CD4-positive, CD25-positive, alpha-beta regulatory T cell (primary cell): ENCODE data around the gene PDE6H. TPM values are rescaled to one million over a fixed set of nuclear protein-coding genes. Genes with fewer than 3 reads are reported as not detected.
A peak's percentile ranks its signal among the peaks of the same experiment; 100 is the strongest.

Source experiments
- ATAC-seq, 2 donors: fragments of 150-1000 bp; cut with Tn5 transposase; one replicate each; pipeline ENCODE4 v1.10.0; 2021; ENCODE audit warnings: low read depth in 2 of 2, moderate number of reproducible peaks in 2 of 2, moderate library complexity in 1 of 2
- DNase-seq, 3 donors: peaks; one replicate each; pipeline versions ENCODE4 v3.0.0 to v3.0.0-alpha.2; 2012 to 2022; ENCODE audit warnings: mixed read lengths in 1 of 3
- H3K27ac ChIP-seq: one replicate; pipeline ENCODE4 v1.7.0; 2013; ENCODE audit warnings: mild to moderate bottlenecking, low read length; ENCODE audit not compliant: insufficient read depth, poor library complexity, severe bottlenecking
- H3K27me3 ChIP-seq: one replicate; pipeline ENCODE4 v1.7.0; 2013; ENCODE audit warnings: low read length; ENCODE audit not compliant: control insufficient read depth, insufficient read depth
- H3K36me3 ChIP-seq: one replicate; pipeline ENCODE4 v1.7.0; 2013; ENCODE audit warnings: mild to moderate bottlenecking, low read length, moderate library complexity; ENCODE audit not compliant: control insufficient read depth, insufficient read depth
- H3K4me1 ChIP-seq: 2 replicates; pipeline ENCODE4 v1.7.0; 2013; ENCODE audit warnings: mild to moderate bottlenecking, low read length; ENCODE audit not compliant: insufficient read depth, control insufficient read depth, poor library complexity, severe bottlenecking
- H3K4me3 ChIP-seq: one replicate; pipeline ENCODE4 v1.7.0; 2013; ENCODE audit warnings: low read depth, mild to moderate bottlenecking, low read length, moderate library complexity
- H3K9me3 ChIP-seq, 2 experiments: 1 replicate in 1 of 2; 2 replicates in 1 of 2; pipeline ENCODE4 v1.7.0; 2013; ENCODE audit warnings: low read length in 2 of 2, mild to moderate bottlenecking in 1 of 2, moderate library complexity in 1 of 2; ENCODE audit not compliant: control insufficient read depth in 2 of 2
- H3K27ac Mint-ChIP-seq, 3 donors: one replicate each; pipeline ENCODE4 v1.8.0; 2020 to 2022; ENCODE audit warnings: mild to moderate bottlenecking in 3 of 3, mixed read lengths in 3 of 3, moderate library complexity in 2 of 3
- H3K27me3 Mint-ChIP-seq: one replicate; pipeline ENCODE4 v1.8.0; 2022; ENCODE audit warnings: mild to moderate bottlenecking, mixed read lengths
- H3K36me3 Mint-ChIP-seq: one replicate; pipeline ENCODE4 v1.8.0; 2020; ENCODE audit warnings: mixed read lengths
- H3K4me1 Mint-ChIP-seq, 4 donors: one replicate each; pipeline ENCODE4 v1.8.0; 2020 to 2022; ENCODE audit warnings: mixed read lengths in 4 of 4, mild to moderate bottlenecking in 1 of 4
- H3K4me3 Mint-ChIP-seq, 4 donors: one replicate each; pipeline ENCODE4 v1.8.0; 2020 to 2022; ENCODE audit warnings: mild to moderate bottlenecking in 4 of 4, mixed read lengths in 4 of 4, moderate library complexity in 3 of 4
- H3K9me3 Mint-ChIP-seq, 7 donors: one replicate each; pipeline ENCODE4 v1.8.0; 2020 to 2022; ENCODE audit warnings: mixed read lengths in 7 of 7, mild to moderate bottlenecking in 3 of 7, moderate library complexity in 2 of 7
- polyA plus RNA-seq, 4 donors: library from polyadenylated mRNA; unstranded; fragments of 300-500 nt; fragmentation: Illumina TruSeq; gene quantifications; one replicate each; pipeline ENCODE4 v1.2.3, GENCODE V29; 2021
- total RNA-seq: library from RNA; stranded (reverse); gene quantifications from one replicate; pipeline ENCODE4 v1.2.3, GENCODE V29; 2022

The PDE6H gene
- total and polyA plus RNA-seq, 5 donors from 2014 or later: not detected

- Mint-ChIP-seq H3K4me3 (peak overlapping the region in 3 of 4 donors; percentile 24 to 99 (median 96)), H3K4me1 (peaks cover 0 to 56% (median 32%) of the 10 kb centered on the region in 4 donors), H3K27ac (peak overlapping the region in 2 of 3 donors; percentile 95 to 97), H3K36me3 (peaks cover 26% of the 10 kb centered on the region), H3K9me3 (no peaks in the 10 kb centered on the region), H3K27me3 (peaks cover 5% of the 10 kb centered on the region)
- peaks cover 7% of the 10 kb centered on the region for H3K36me3 ChIP-seq
- H3K27ac ChIP-seq: peak overlapping the region; percentile 99
- no peaks in the 10 kb centered on the region for H3K9me3 ChIP-seq
- DNase-seq (no peak), ATAC-seq (no peak)
- peak overlapping the region; percentile 100 for H3K4me3 ChIP-seq
- H3K4me1 ChIP-seq: peaks cover 37% of the 10 kb centered on the region
- H3K27me3 ChIP-seq: no peaks in the 10 kb centered on the region
These were observed 10.0 kb upstream of the PDE6H start for GRCh38 chr12:14962797-14963196.

DNA sequence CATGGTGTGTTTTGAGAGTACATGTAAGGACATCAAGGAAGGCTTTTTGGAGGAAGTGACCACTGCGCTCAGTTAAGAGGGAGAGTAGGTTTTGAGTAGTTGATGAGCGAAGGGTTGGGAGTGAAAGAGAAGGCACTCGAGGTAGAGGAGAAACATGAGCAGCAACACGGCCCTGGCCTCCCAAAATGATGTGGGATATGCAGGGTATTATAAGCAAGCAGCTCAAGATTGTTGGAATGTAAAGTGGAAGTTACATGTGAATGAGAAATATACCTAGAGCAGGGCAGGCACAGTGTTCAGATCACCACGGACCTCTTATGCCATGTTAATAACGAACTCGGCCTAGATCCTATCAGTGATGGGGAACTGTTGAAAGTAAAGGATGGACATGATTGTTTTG, 9.3 kb upstream of the PDE6H start:
- H3K4me1 ChIP-seq: peaks cover 30% of the 10 kb centered on the region
- H3K4me1 Mint-ChIP-seq: peaks cover 0 to 52% (median 32%) of the 10 kb centered on the region in 4 donors
- no peak for DNase-seq
- H3K27me3 ChIP-seq: no peaks in the 10 kb centered on the region
- H3K36me3 ChIP-seq: peaks cover 4% of the 10 kb centered on the region
- no peaks in the 10 kb centered on the region for H3K9me3 ChIP-seq
- H3K9me3 Mint-ChIP-seq: no peaks in the 10 kb centered on the region
- H3K4me3 Mint-ChIP-seq: peak overlapping the region in 1 of 4 donors; percentile 11
- H3K36me3 Mint-ChIP-seq: peaks cover 20% of the 10 kb centered on the region
- no peak overlapping the region for H3K4me3 ChIP-seq
- H3K27ac Mint-ChIP-seq: peak overlapping the region; percentile 65 to 97 (median 95)
- peak overlapping the region; percentile 99 for H3K27ac ChIP-seq
- no peak for ATAC-seq
- H3K27me3 Mint-ChIP-seq: peaks cover 5% of the 10 kb centered on the region

- Histone ChIP-seq H3K27me3 (no peaks in the 10 kb centered on the region), H3K4me3 (no peak overlapping the region), H3K9me3 (no peaks in the 10 kb centered on the region), H3K36me3 (peaks cover 2% of the 10 kb centered on the region), H3K27ac (no peak overlapping the region), H3K4me1 (peaks cover 23% of the 10 kb centered on the region)
- no peak for ATAC-seq
- Mint-ChIP-seq H3K27me3 (peaks cover 5% of the 10 kb centered on the region), H3K4me3 (no peak overlapping the region), H3K27ac (peak overlapping the region; percentile 57 to 95 (median 93)), H3K36me3 (peaks cover 11% of the 10 kb centered on the region), H3K9me3 (no peaks in the 10 kb centered on the region), H3K4me1 (peaks cover 0 to 55% (median 31%) of the 10 kb centered on the region in 4 donors)
- no peak for DNase-seq
These were observed 8.4 kb upstream of the PDE6H start for GRCh38 chr12:14964406-14964805.

DNA sequence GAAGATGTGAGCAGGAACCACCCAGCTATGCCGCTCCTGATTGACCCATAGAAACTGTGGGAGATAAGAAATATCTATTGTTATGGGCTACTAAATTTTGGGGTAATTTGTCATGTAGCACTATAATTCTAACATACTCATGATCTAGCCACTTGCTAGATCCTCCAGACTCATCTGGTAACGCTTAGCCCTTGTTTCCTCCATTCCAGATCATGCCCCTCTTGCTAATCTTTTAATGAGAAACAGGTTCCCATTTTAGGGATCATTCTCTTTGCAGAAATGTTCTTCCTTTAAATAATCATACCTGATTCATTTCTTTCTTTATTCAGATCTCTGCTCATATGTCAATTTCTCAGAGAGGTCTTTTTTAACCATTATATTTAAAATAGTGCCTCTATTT, 7.6 kb upstream of the PDE6H start:
- Histone ChIP-seq H3K27me3 (no peaks in the 10 kb centered on the region), H3K36me3 (no peaks in the 10 kb centered on the region), H3K9me3 (no peaks in the 10 kb centered on the region), H3K4me3 (no peak overlapping the region), H3K4me1 (peaks cover 23% of the 10 kb centered on the region), H3K27ac (no peak overlapping the region)
- no peaks in the 10 kb centered on the region for H3K9me3 Mint-ChIP-seq
- H3K4me1 Mint-ChIP-seq: peaks cover 0 to 59% (median 31%) of the 10 kb centered on the region in 4 donors
- ATAC-seq (no peak), DNase-seq (no peak)
- peaks cover 3% of the 10 kb centered on the region for H3K36me3 Mint-ChIP-seq
- peak overlapping the region in 1 of 4 donors; percentile 64 for H3K4me3 Mint-ChIP-seq
- H3K27ac Mint-ChIP-seq: peak overlapping the region; percentile 52 to 95 (median 88)
- H3K27me3 Mint-ChIP-seq: peaks cover 5% of the 10 kb centered on the region

GRCh38 chr12:14968478-14968877, 4.4 kb upstream of the PDE6H start:
- no peak overlapping the region for H3K27ac Mint-ChIP-seq
- H3K4me3 ChIP-seq: no peak overlapping the region
- peaks cover 6% of the 10 kb centered on the region for H3K27me3 Mint-ChIP-seq
- no peaks in the 10 kb centered on the region for H3K27me3 ChIP-seq
- ATAC-seq (no peak), DNase-seq (no peak)
- peaks cover 0 to 48% (median 26%) of the 10 kb centered on the region in 4 donors for H3K4me1 Mint-ChIP-seq
- H3K4me1 ChIP-seq: peaks cover 3% of the 10 kb centered on the region
- no peak overlapping the region for H3K27ac ChIP-seq
- no peak overlapping the region for H3K4me3 Mint-ChIP-seq
- no peaks in the 10 kb centered on the region for H3K36me3 Mint-ChIP-seq
- H3K36me3 ChIP-seq: no peaks in the 10 kb centered on the region
- no peaks in the 10 kb centered on the region for H3K9me3 ChIP-seq
- H3K9me3 Mint-ChIP-seq: peaks cover 0 to 1% (median 0%) of the 10 kb centered on the region in 7 donors

DNA sequence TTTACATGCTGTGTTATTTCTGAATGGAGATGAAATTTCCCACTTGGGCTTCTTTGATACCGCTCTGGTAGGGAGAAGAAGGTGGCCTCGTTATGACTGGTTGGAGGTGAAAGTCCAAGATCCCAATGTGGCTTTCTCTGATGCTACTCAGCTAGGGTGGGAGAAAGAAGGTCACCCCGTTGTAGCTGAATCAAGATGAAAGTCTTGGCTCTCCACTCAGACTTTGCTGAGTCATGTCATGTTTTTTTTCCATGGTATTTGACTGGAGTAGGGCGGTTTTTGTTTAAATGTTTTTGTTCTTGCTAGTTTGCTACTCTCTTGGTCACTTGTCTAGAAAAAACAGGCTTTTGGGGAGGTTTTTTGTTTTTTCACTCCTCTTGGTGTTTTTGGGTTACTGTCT, 2.4 kb upstream of the PDE6H start:
- H3K9me3 Mint-ChIP-seq: peaks cover 0 to 1% (median 0%) of the 10 kb centered on the region in 7 donors
- Histone ChIP-seq H3K27ac (no peak overlapping the region), H3K27me3 (no peaks in the 10 kb centered on the region), H3K36me3 (no peaks in the 10 kb centered on the region), H3K4me3 (no peak overlapping the region), H3K9me3 (no peaks in the 10 kb centered on the region), H3K4me1 (no peaks in the 10 kb centered on the region)
- peaks cover 6% of the 10 kb centered on the region for H3K27me3 Mint-ChIP-seq
- no peaks in the 10 kb centered on the region for H3K36me3 Mint-ChIP-seq
- H3K27ac Mint-ChIP-seq: no peak overlapping the region
- no peak for DNase-seq
- peaks cover 0 to 39% (median 18%) of the 10 kb centered on the region in 4 donors for H3K4me1 Mint-ChIP-seq
- H3K4me3 Mint-ChIP-seq: no peak overlapping the region
- ATAC-seq: no peak

GRCh38 chr12:14974633-14975032, 1.8 kb downstream of the PDE6H start:
- H3K9me3 Mint-ChIP-seq: peaks cover 0 to 2% (median 0%) of the 10 kb centered on the region in 7 donors
- H3K27me3 Mint-ChIP-seq: peaks cover 12% of the 10 kb centered on the region
- H3K4me1 Mint-ChIP-seq: peaks cover 12 to 32% (median 20%) of the 10 kb centered on the region in 4 donors
- no peaks in the 10 kb centered on the region for H3K36me3 Mint-ChIP-seq
- H3K9me3 ChIP-seq: no peaks in the 10 kb centered on the region
- H3K4me1 ChIP-seq: peaks cover 7% of the 10 kb centered on the region
- no peak overlapping the region for H3K27ac Mint-ChIP-seq
- no peaks in the 10 kb centered on the region for H3K36me3 ChIP-seq
- H3K27ac ChIP-seq: no peak overlapping the region
- H3K4me3 ChIP-seq: no peak overlapping the region
- no peaks in the 10 kb centered on the region for H3K27me3 ChIP-seq
- no peak overlapping the region for H3K4me3 Mint-ChIP-seq
- DNase-seq (no peak), ATAC-seq (no peak)

- peaks cover 12% of the 10 kb centered on the region for H3K27me3 Mint-ChIP-seq
- Histone ChIP-seq H3K36me3 (no peaks in the 10 kb centered on the region), H3K27me3 (no peaks in the 10 kb centered on the region), H3K9me3 (no peaks in the 10 kb centered on the region), H3K27ac (no peak overlapping the region), H3K4me3 (no peak overlapping the region), H3K4me1 (peaks cover 13% of the 10 kb centered on the region)
- H3K27ac Mint-ChIP-seq: no peak overlapping the region
- peaks cover 0 to 2% (median 0%) of the 10 kb centered on the region in 7 donors for H3K9me3 Mint-ChIP-seq
- no peak for DNase-seq
- H3K4me3 Mint-ChIP-seq: no peak overlapping the region
- no peak for ATAC-seq
- no peaks in the 10 kb centered on the region for H3K36me3 Mint-ChIP-seq
- H3K4me1 Mint-ChIP-seq: peaks cover 12 to 36% (median 24%) of the 10 kb centered on the region in 4 donors
These were observed 2.6 kb downstream of the PDE6H start for GRCh38 chr12:14975457-14975856.
